ENCODE results near the gene OR2AK2.

DNA sequence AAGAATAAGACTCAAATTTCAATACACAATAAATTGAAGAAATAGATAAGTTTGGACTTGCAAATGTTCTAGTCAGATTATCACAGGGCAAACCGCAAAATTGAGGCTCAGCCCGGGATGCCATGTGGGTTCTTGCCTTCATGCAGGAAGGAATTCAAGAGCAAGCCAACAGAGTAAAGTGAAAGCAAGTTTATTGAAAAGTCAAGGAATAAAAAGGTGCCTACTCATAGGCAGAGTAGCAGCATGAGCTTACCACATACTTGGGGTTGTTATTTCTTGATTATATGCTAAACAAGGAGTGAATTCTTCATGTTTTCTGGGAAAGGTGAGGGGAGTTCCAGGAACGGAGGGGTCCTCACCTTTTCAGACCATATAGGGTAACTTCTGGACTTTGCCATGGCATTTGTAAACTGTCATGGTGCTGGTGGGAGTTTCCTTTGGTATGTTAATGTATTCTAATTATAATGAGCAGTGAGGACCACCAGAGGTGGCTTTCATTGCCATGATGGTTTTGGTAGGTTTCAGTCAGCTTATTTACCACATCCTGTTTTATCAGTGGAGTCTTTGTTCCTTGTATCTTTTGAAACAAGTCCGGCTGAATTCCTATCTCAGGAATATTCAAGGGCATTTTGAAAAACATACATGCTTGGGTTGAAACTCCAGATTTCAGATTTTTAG is 2.0 kb upstream of the OR2AK2 start:
- TF ChIP-seq, protein P1, sequence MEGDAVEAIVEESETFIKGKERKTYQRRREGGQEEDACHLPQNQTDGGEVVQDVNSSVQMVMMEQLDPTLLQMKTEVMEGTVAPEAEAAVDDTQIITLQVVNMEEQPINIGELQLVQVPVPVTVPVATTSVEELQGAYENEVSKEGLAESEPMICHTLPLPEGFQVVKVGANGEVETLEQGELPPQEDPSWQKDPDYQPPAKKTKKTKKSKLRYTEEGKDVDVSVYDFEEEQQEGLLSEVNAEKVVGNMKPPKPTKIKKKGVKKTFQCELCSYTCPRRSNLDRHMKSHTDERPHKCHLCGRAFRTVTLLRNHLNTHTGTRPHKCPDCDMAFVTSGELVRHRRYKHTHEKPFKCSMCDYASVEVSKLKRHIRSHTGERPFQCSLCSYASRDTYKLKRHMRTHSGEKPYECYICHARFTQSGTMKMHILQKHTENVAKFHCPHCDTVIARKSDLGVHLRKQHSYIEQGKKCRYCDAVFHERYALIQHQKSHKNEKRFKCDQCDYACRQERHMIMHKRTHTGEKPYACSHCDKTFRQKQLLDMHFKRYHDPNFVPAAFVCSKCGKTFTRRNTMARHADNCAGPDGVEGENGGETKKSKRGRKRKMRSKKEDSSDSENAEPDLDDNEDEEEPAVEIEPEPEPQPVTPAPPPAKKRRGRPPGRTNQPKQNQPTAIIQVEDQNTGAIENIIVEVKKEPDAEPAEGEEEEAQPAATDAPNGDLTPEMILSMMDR (IDR thresholded peaks at IDR 0.05; ENCODE audit: low read length), result no peak
- TF ChIP-seq EZH2 (optimal IDR thresholded peaks at IDR 0.05; ENCODE audit: low read depth, low read length) (no peak), EZH2phosphoT487 (IDR thresholded peaks at IDR 0.05; ENCODE audit: low read length) (no peak)
